K562 (cell line): ENCODE results near the gene DENND1A. TPM values are rescaled to one million over a fixed set of nuclear protein-coding genes. Genes with fewer than 3 reads are reported as not detected.

Source experiments
- ATAC-seq: fragments of 200-7000 bp; cut with Tn5 transposase; 3 replicates; pipeline ENCODE4 v1.9.1; 2020; ENCODE audit warnings: moderate library complexity
- BruUV-seq: library from RNA; stranded (reverse); fragments of 400-500 nt; replicated peaks from 2 replicates; lab custom pipeline; 2021; lab: Mats Ljungman, UMichigan
- CTCF ChIA-PET: fragments of 300-600 bp; formaldehyde crosslinking; extraction: SDS; loops from one replicate; lab custom pipeline; 2021; ENCODE audit warnings: low intra/inter-chr PET ratio; lab: Yijun Ruan, JAX
- POLR2A ChIA-PET: fragments of 300-600, 350-650 bp; sonication (Branson Sonifier 250); formaldehyde crosslinking; extraction: SDS; loops from one replicate; lab custom pipeline; 2021; ENCODE audit warnings: antibody characterized with exemption, inconsistent platforms; lab: Yijun Ruan, JAX
- DNase-seq, 4 experiments: peaks; one replicate each; pipeline versions ENCODE4 v3.0.0 to v3.0.0-alpha.2; 2011 to 2018; ENCODE audit warnings: low spot score in 3 of 4, mixed read lengths in 3 of 4; ENCODE audit errors: extremely low read depth in 1 of 4
- FAIRE-seq: peaks from 2 replicates; lab custom pipeline; 2011; peaks lifted over from hg19 to GRCh38; lab: Jason Lieb, UNC
- H2AFZ ChIP-seq: 2 replicates; pipeline ENCODE4 v1.6.0; 2011; ENCODE audit warnings: low read depth, low read length, control low read depth, inconsistent platforms
- H3K27ac ChIP-seq: fragments of 200-600 bp; 3 replicates; pipeline ENCODE4 v1.8.0; 2011; ENCODE audit warnings: low read depth, mild to moderate bottlenecking, control low read depth, inconsistent platforms, low read length, moderate library complexity, mixed read lengths; ENCODE audit errors: extremely low read depth
- H3K27me3 ChIP-seq, 2 experiments: fragments of 300-600 bp in 1 of 2; 2 replicates in 1 of 2; 3 replicates in 1 of 2; pipeline versions ENCODE4 v1.6.0 to v1.8.0; 2011; ENCODE audit warnings: inconsistent platforms in 2 of 2, low read length in 2 of 2, mild to moderate bottlenecking in 1 of 2, mixed read lengths in 1 of 2, moderate library complexity in 1 of 2; ENCODE audit not compliant: control insufficient read depth in 2 of 2, insufficient read depth in 2 of 2
- H3K36me3 ChIP-seq: fragments of 300-600 bp; 3 replicates; pipeline ENCODE4 v1.8.0; 2011; ENCODE audit warnings: mild to moderate bottlenecking, low read length, inconsistent platforms; ENCODE audit not compliant: control insufficient read depth, insufficient read depth
- H3K4me1 ChIP-seq, 2 experiments: fragments of 200-600 bp in 1 of 2; replicated peaks in 1 of 2; 2 replicates in 1 of 2; 3 replicates in 1 of 2; pipeline versions ENCODE4 v1.5.1 to v1.8.0; 2011; ENCODE audit warnings: inconsistent platforms in 2 of 2, low read length in 2 of 2, mild to moderate bottlenecking in 1 of 2, mixed read lengths in 1 of 2, moderate library complexity in 1 of 2; ENCODE audit not compliant: control insufficient read depth in 2 of 2, insufficient read depth in 2 of 2
- H3K4me2 ChIP-seq: 2 replicates; pipeline ENCODE4 v1.6.1; 2011; ENCODE audit warnings: low read length, control low read depth, inconsistent platforms, mixed read lengths; ENCODE audit not compliant: insufficient read depth
- H3K4me3 ChIP-seq: fragments of 200-600 bp; sonication (generic), shearing (Covaris generic); 2 replicates; pipeline ENCODE4 v1.5.1; 2016; ENCODE audit warnings: control low read depth, inconsistent platforms
- H3K79me2 ChIP-seq: fragments of 200-600 bp; 3 replicates; pipeline ENCODE4 v1.8.0; 2011; ENCODE audit warnings: low read length, inconsistent platforms; ENCODE audit not compliant: control insufficient read depth, insufficient read depth
- H3K9ac ChIP-seq, 2 experiments: 2 replicates each; pipeline versions ENCODE4 v1.6.0 to v1.6.1; 2011; ENCODE audit warnings: low read depth in 2 of 2, low read length in 2 of 2, control low read depth in 1 of 2, inconsistent platforms in 1 of 2, mild to moderate bottlenecking in 1 of 2, mixed read lengths in 1 of 2; ENCODE audit not compliant: insufficient read depth in 1 of 2
- H3K9me1 ChIP-seq: one replicate; pipeline ENCODE4 v1.6.0; 2011; ENCODE audit warnings: inconsistent platforms, mild to moderate bottlenecking, low read length, moderate library complexity; ENCODE audit not compliant: control insufficient read depth, insufficient read depth
- H3K9me3 ChIP-seq: replicated peaks from 2 replicates; pipeline ENCODE4 v1.5.1; 2011; ENCODE audit warnings: low read depth, low read length, inconsistent platforms; ENCODE audit not compliant: control insufficient read depth, insufficient read depth
- H4K20me1 ChIP-seq: replicated peaks from 2 replicates; pipeline ENCODE4 v1.6.1; 2011; ENCODE audit warnings: low read length, inconsistent platforms, mixed read lengths; ENCODE audit not compliant: control insufficient read depth, insufficient read depth
- BMI1 ChIP-seq: fragments of 150-350 bp; IDR thresholded peaks from 2 replicates; pipeline ENCODE4 v1.6.1; 2014; ENCODE audit warnings: low read length
- EZH2 ChIP-seq: IDR thresholded peaks from 2 replicates; pipeline ENCODE4 v1.6.1; 2012; ENCODE audit warnings: low read depth, mild to moderate bottlenecking, inconsistent platforms, low read length, borderline replicate concordance
- NCOA4 ChIP-seq: fragments of 450-650 bp; IDR thresholded peaks from 2 replicates; pipeline ENCODE4 v1.6.1; 2018; ENCODE audit warnings: mild to moderate bottlenecking; ENCODE audit not compliant: partially characterized antibody
- RFX7 ChIP-seq: fragments of 250-450 bp; sonication (Bioruptor Pico); IDR thresholded peaks from 2 replicates; pipeline ENCODE4 v1.5.1; 2021; ENCODE audit warnings: mild to moderate bottlenecking
- STAG1 ChIP-seq: sonication (generic); formaldehyde crosslinking; IDR thresholded peaks from 2 replicates; pipeline ENCODE4 v1.5.0; 2020; ENCODE audit warnings: missing genetic modification reagents, borderline replicate concordance
- TOE1 ChIP-seq, 2 experiments: fragments of 450-650 bp in 1 of 2; sonication (generic) in 1 of 2; formaldehyde crosslinking in 1 of 2; IDR thresholded peaks; 2 replicates each; pipeline versions ENCODE4 v1.7.1 to v1.8.0; 2016 to 2022; ENCODE audit warnings: borderline replicate concordance in 2 of 2, mild to moderate bottlenecking in 2 of 2, antibody characterized with exemption in 1 of 2, inconsistent platforms in 1 of 2, low read depth in 1 of 2, missing genetic modification reagents in 1 of 2, moderate library complexity in 1 of 2
- XRCC4 ChIP-seq: IDR thresholded peaks from one replicate; pipeline ENCODE4 v1.6.1; 2011; ENCODE audit not compliant: insufficient read depth, insufficient read length; ENCODE audit errors: extremely low read depth
- ZBTB33 ChIP-seq: sonication (generic); formaldehyde crosslinking; IDR thresholded peaks from 2 replicates; pipeline ENCODE4 v1.8.1; 2023; ENCODE audit warnings: mild to moderate bottlenecking, missing genetic modification reagents
- ZNF239 ChIP-seq: fragments of 250-450 bp; sonication (Bioruptor Pico); IDR thresholded peaks from 2 replicates; pipeline ENCODE4 v1.4.0; 2020; ENCODE audit warnings: mild to moderate bottlenecking
- WGBS: fragments of 100-300 bp; shearing (Covaris generic); methylation state at CpG from one replicate; pipeline ENCODE4 v1.1.6; 2016; ENCODE audit warnings: low coverage, mixed read lengths; ENCODE audit not compliant: insufficient coverage; ENCODE audit errors: missing lambda C conversion rate; 5-methylcytosine and 5-hydroxymethylcytosine counted together
- in situ Hi-C: fragments of 300-500 bp; cut with MboI; formaldehyde crosslinking; loops from 4 replicates; pipeline ENCODE4 v1.15.0; 2018; ENCODE audit warnings: inconsistent platforms, mixed read lengths
- intact Hi-C: fragments of 100-400 bp; cut with micrococcal nuclease; formaldehyde crosslinking; loops from 2 replicates; pipeline ENCODE4 v1.14.2; 2022
- polyA plus RNA-seq, 8 experiments: library from polyadenylated mRNA; depleted of rRNA in 4 of 8; stranded (reverse) in 5 of 8; unstranded in 3 of 8; fragments of >200 nt; fragmentation: Nextera tagmentation in 2 of 8; fragmentation: Illumina TruSeq in 1 of 8; extraction: Ambion mirVana in 2 of 8; extraction: Trizol in 1 of 8; gene quantifications; 2 replicates each; pipeline versions ENCODE4 v1.2.1 to v1.2.3, GENCODE V29; 2011 to 2014; ENCODE audit warnings: inconsistent platforms in 1 of 8, missing spikeins in 1 of 8
- total RNA-seq, 7 experiments: library from RNA; depleted of rRNA in 6 of 7; stranded (reverse); fragments of >200 nt in 6 of 7; fragmentation: Illumina TruSeq in 2 of 7; extraction: Trizol in 2 of 7; gene quantifications; 2 replicates each; pipeline versions ENCODE4 v1.2.1 to v1.2.3, GENCODE V29; 2011 to 2021; ENCODE audit warnings: low replicate concordance in 1 of 7
- TF ChIP-seq, protein P1 (sequence below), 2 experiments: fragments of 250-450 bp in 1 of 2; fragments of 450-650 bp in 1 of 2; sonication (Bioruptor Pico) in 1 of 2; IDR thresholded peaks; 2 replicates each; pipeline versions ENCODE4 v1.6.1 to v1.8.0; 2016 to 2021; ENCODE audit warnings: mild to moderate bottlenecking in 2 of 2, moderate library complexity in 2 of 2, missing compliant biosample characterization in 1 of 2, missing genetic modification characterization in 1 of 2

The DENND1A gene
- total and polyA plus RNA-seq, 9 of the 15 experiments (the other 6 are each of a cell fraction or from before 2014, with no cell fraction given) = 7.6 to 29.5 (median 15.7) TPM

GRCh38 chr9:123490688-123491087, 439.2 kb downstream of the DENND1A start:
- WGBS = 76% methylated on average over 6 of the region's 6 CpGs
- H3K27me3 ChIP-seq = no peaks in the 10 kb centered on the region
- H3K4me3 ChIP-seq = no peak overlapping the region
- H3K79me2 ChIP-seq = no peaks in the 10 kb centered on the region
- peaks cover 0 to 4% of the 10 kb centered on the region in 2 experiments; a peak in 2 of 5 replicates for H3K4me1 ChIP-seq
- no peaks in the 10 kb centered on the region for H3K9me1 ChIP-seq
- H3K36me3 ChIP-seq = no peaks in the 10 kb centered on the region
- no peak overlapping the region for H3K4me2 ChIP-seq
- ChIA-PET POLR2A (no interaction called here), CTCF (no interaction called here)
- FAIRE-seq (no peak), ATAC-seq (no peak), DNase-seq (no peak)
- H4K20me1 ChIP-seq = 0 out of 2 replicates have a peak, but pooled peaks cover 4% of the 10 kb centered on the region
- H3K9me3 ChIP-seq = no peaks in the 10 kb centered on the region
- intact Hi-C loops = no loop called here
- H3K27ac ChIP-seq = no peak overlapping the region
- H2AFZ ChIP-seq = no peak overlapping the region
- TF ChIP-seq ZBTB33 (CRISPR knock-in tag) = no peak
- no peak for TF ChIP-seq RFX7
- TF ChIP-seq TOE1 (IDR thresholded peaks at IDR 0.05; ENCODE audit: borderline replicate concordance) = no peak
- no peak for TF ChIP-seq TOE1 (CRISPR knock-in tag; IDR thresholded peaks at IDR 0.05; ENCODE audit: borderline replicate concordance, low read depth)
- TF ChIP-seq, protein P1, sequence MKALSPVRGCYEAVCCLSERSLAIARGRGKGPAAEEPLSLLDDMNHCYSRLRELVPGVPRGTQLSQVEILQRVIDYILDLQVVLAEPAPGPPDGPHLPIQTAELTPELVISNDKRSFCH (CRISPR knock-in tag; IDR thresholded peaks at IDR 0.05) = no peak
- TF ChIP-seq, protein P1 (tag; IDR thresholded peaks at IDR 0.05) = no peak
- TF ChIP-seq NCOA4 = no peak
- TF ChIP-seq BMI1 = no peak
- no peak for TF ChIP-seq ZNF239
- TF ChIP-seq XRCC4 = no peak
- TF ChIP-seq STAG1 (CRISPR knock-in tag) = no peak
- TF ChIP-seq EZH2 = no peak
- BruUV-seq = no TSS peak
- no peak overlapping the region for H3K9ac ChIP-seq
- in situ Hi-C loops = no loop called here
